HG03039 (cell line): ENCODE results near the gene HBA1.
"Not testable (repeated sequence)": the region's sequence is repeated elsewhere in the genome, so short reads cannot be mapped to it uniquely, and the experiment has no call there.

Experiments
- ATAC-seq: cut with Tn5 transposase; IDR thresholded peaks from one replicate; pipeline ENCODE4 v1.9.1; 2021; ENCODE audit warnings: mild to moderate bottlenecking, moderate library complexity; ENCODE audit not compliant: unreplicated experiment

HBA1 gene

DNA sequence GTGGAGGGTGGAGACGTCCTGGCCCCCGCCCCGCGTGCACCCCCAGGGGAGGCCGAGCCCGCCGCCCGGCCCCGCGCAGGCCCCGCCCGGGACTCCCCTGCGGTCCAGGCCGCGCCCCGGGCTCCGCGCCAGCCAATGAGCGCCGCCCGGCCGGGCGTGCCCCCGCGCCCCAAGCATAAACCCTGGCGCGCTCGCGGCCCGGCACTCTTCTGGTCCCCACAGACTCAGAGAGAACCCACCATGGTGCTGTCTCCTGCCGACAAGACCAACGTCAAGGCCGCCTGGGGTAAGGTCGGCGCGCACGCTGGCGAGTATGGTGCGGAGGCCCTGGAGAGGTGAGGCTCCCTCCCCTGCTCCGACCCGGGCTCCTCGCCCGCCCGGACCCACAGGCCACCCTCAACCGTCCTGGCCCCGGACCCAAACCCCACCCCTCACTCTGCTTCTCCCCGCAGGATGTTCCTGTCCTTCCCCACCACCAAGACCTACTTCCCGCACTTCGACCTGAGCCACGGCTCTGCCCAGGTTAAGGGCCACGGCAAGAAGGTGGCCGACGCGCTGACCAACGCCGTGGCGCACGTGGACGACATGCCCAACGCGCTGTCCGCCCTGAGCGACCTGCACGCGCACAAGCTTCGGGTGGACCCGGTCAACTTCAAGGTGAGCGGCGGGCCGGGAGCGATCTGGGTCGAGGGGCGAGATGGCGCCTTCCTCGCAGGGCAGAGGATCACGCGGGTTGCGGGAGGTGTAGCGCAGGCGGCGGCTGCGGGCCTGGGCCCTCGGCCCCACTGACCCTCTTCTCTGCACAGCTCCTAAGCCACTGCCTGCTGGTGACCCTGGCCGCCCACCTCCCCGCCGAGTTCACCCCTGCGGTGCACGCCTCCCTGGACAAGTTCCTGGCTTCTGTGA is at the start of gene HBA1:
TSS of gene HBA1 (plus strand) at position 204 of the 906 bp plus-strand sequence. CDS start at position 241, 37 bp downstream.
- not testable (repeated sequence) for ATAC-seq

DNA sequence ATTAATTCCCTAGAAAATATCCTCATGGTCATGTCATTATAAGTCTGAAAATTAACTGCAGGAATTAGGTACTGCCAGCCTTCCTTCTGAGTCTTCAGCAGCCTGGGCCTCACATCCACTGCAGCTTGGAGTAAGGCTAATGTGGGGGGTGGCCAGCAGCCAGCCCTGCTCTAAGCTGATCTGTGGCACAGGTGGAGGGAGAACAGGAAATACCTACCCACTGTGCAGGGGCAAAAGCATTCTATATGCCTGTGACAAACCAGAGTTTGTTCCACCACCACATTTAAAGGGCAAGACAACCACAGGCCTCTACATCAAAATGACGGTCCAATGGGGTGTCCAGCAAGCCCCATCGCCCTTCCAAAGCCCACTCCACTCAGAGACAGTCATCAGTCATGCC is 47.4 kb upstream of the HBA1 start:
- ATAC-seq, result no peak

DNA sequence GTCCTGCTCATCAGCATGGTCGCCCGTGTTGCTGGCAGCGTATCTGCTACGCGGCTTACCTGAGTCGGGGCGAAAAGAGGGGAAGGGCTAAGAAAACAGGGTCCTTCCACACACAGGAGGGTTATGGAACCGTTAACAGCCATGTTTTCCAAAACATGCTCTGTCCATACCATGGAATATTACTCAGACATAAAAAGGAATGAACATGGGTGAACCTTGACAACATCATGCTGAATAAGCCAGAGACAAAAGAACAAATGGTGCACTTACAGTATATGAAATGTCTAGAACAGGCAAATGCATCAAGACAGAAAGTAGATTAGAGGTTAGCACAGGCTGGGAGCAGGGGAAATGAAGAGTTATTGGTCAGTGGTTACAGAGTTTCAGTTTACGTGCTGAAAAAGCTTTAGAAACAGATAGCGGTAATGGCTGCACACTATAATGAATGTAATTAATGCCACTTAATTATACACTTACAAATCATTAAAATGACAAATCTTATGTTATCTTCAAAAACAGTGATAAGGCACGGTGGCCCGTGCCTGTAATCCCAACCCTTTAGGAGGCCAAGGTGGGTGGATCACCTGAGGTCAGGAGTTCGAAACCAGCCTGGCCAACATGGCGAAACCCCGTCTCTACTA is 45.8 kb upstream of the HBA1 start:
- ATAC-seq, result no peak

DNA sequence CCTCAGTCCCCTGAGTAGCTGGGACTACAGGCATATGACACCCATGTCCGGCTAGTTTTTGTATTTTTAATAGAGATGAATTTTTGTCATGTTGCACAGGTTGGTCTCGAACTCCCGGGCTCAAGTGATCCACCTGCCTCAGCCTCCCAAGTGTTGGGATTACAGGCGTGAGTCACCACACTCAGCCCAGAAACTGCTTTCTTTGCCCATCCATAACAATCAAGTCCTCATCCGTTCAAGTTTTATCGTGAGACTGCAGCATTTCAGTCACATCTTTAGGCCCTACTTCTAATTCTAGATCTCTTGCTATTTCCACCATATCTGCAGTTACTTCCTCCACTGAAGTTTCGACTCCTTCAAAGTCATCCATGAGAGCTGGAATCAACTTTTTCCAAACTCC is 44.4 kb upstream of the HBA1 start:
- no peak for ATAC-seq

DNA sequence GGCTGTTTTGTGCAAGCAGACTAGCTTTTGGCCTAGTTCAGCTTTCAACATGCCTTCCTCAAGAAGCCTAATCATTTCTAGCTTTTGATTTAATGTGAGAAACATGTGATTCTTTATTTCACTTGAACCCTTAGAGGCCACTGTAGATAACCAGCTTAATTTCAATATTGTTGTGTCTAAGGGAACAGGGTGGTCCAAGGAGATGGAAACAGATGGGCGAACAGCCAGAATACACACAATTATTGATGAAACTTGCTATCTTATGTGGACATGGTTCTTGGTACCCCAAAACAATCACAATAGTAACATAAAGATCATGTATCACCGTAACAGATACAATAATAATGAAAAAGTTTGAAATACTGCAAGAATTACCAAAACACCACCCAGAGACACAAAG is 42.8 kb upstream of the HBA1 start:
- no peak for ATAC-seq

DNA sequence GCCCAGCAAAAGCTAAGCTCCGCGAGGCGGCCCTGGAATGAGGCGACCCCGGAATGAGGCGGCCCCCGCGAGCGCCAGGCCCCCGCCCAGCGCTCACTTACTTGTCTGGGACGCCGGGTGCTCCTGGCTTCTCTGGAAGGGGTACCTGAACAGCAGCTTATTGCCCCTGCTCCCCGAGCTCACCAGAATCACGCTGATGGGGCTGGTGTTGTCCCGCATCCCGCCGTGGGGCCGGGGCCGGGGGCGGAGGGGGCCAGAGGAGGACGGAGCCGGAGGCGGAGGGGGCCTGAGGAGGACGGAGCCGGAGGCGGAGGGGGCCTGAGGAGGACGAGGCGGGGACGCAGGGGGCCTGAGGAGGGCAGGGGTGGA is 38.4 kb upstream of the HBA1 start:
- ATAC-seq, result no peak

DNA sequence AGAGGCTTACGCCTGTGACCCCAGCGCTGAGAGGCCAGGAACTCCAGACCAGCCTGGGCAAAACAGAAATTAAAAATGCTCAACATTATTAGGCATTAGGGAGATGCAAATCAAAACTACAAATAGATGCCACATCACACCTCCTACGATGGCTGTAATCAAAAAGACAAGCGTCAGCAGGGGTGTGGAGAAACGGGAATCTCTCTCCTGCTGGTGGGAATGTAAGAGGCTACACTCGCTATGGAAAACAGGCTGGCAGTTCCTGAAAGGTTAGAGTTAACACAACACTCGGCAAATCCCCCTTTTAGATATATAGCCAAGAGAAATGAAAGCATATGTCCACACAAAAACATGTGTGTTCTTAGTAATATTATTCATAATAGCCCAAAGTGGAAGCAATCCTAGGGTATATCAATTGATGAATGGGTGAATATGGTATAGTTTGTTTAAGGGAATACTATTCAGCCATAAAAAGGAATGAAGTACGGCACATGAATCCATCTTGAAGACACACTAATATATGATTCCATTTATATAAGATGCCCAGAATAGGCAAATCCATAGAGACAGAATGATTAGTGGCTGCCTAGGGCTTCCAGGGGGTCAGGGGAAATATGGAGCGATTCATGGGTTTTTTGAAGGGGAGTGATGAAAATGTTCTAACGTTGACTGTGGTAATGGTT is 36.2 kb upstream of the HBA1 start:
- ATAC-seq, result no peak

DNA sequence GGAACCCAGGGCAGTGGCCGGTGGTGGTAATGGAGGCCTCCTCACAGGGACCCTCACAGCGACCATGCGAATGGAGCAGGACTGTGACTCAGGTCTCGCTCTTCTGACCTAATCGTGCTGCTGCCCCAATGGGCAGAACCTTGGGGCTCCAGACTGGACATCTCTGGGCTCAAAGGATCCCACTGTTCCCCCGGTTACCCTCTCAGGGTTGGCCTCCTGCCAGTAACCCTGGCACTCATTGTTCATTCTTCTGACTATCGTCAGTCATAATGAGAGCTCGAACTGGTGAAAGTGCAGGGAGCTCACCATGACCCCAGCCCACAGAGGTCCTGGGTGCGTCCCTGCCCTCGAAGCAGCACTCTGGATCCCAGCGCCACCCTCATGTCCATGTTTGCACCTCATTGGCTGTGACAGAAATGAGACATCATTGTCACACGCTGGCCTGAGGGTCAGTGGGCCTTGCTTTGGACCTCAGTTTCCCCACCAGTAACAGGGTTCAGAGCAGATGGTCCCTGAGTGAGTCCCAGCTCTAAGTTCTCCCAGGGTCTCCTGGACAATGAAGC is 34.0 kb upstream of the HBA1 start:
- no peak for ATAC-seq

DNA sequence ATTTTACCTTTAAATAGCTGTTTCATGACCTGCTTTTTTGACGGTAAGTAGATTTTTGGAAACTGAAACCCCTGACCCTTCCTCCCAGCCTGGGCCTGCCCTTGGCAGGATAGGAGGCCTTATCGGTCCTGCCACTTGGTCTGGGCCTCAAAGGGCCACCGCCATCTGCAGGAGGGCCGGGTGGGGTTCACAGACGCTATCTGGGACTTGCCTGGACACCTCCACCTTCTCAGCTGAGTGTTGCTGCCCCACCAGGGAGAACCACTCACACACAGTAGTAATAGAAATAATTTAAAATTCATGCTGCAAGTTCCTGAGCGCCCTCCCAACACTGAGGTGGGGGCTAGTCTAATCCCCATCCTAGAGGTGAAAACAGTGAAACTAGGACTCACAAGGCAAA is 33.4 kb upstream of the HBA1 start:
- no peak for ATAC-seq

DNA sequence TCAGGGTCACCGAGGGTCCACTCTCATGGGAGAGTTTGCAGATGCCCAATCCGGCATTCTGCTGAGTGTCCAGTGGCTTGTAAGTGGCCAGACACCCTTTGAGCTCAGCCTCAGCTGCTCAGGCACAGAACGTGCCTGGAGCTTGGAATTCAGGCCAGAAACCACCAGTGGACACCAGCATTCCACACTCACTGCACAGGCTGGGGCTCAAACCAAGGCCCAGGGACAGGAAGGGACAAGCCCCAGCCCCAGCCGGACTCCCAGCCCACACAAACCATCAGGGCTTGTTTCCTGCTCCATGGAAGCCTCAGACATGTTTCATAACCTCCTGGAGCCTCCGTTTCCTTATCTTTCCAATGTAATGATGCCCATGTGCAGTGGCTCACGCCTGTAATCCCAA is 33.0 kb upstream of the HBA1 start:
- no peak for ATAC-seq

DNA sequence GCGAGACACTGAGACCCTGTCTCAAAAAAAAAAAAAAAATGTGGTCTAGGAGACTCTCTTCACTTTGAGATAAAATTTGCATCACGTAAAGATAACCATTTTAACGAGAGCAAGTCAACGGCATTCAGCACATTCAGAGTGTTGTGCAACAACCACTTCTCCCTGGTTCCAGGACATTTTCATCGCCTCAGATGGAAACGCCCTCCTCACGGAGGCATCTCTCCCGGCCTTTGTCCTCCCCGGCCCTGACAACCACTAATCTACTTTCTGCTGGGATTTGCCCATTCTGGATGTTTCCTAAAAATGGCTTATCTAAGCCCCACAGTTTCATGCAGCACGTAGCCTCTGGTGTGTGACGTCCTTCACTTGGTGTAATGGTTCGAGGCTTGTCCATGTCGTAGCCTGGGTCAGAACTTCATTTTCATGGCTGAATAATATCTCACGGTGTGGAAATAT is 31.7 kb upstream of the HBA1 start:
- ATAC-seq, result no peak

DNA sequence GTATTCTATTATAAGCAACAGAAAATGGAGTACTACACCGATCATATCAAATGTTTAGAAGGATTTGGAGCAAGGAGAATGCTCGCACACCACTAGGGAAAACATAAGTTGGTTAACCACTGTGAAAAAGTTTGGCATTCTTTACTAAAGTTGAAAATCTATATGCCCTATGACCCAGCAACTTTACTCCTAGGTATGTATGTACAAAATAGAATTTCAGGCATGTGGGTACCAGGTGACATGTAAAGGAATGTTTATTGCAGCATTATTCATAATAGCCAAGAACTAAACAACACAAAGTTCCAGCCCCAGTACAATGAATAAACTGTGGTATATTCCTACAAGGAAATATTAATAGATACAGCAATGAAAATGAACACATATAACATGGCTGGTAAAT is 29.8 kb upstream of the HBA1 start:
- no peak for ATAC-seq

DNA sequence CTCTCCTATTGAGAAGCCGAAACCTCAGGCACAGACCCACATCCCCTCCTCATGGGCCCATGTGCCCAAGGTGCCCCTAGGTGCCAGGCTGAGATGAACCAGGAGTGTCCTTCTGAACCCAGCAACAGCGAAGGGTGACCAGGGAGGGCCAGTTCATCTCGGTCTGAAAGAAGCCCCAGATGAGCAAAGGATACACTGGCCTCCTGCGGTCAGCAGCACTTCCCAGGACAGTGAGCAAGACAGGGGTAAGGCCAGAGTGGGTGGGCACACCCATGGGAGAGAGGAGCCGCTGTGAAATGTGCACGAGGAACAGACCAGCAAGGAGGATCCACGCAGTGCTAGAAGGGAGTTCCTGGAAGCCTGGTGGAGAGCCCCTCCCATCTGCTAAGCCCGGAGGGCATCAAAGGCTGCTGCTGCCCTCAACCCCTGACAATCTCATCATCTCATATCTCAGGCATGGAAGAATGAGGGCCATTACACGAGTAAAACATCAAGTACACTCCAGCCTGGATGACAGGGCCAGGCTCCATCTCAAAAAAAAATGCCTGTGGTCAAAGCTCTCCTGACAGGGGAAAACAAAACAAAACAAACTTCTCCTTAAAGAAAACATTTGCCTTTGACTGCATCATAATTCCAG is 27.3 kb upstream of the HBA1 start:
- no peak for ATAC-seq

DNA sequence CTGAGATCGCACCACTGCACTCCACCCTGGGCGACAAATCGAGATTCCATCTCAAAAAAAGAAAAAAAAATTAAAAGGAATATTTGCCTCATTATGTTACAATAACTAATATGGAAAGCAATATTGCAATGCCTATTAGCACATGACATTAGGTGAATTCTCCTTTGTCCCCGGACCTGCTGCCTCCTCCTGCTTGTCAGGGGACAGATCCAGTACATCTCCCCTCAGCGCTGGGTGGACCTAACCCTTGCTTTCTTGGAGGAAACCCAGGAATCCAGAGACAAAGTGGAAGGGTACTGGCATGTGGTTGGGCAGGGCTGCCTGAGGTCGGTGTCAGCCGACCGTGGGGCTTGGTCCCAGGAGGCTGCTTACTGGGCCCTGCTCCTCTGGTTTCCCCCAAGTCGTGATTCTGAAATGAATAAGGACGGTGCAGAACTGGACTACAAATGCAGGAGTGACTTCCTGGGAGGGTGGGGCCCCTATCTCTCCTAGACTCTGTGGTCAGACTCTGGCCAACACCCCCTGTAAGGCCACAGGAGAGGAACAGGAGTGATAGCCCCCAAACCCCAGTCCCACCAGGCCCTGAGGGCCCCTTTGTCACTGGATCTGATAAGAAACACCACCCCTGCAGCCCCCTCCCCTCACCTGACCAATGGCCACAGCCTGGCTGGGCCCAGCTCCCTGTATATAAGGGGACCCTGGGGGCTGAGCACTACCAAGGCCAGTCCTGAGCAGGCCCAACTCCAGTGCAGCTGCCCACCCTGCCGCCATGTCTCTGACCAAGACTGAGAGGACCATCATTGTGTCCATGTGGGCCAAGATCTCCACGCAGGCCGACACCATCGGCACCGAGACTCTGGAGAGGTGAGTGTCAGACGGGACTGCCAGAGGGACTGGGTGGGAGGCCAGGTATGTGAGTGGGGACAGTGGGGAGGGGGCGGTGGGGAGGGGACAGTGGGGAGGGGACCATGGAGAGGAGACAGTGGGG is 24.0 kb upstream of the HBA1 start, which contains the start of gene HBZ:
TSS of gene HBZ (plus strand) at position 504 of the 988 bp plus-strand sequence. CDS start at position 770, 266 bp downstream.
- ATAC-seq, result no peak

DNA sequence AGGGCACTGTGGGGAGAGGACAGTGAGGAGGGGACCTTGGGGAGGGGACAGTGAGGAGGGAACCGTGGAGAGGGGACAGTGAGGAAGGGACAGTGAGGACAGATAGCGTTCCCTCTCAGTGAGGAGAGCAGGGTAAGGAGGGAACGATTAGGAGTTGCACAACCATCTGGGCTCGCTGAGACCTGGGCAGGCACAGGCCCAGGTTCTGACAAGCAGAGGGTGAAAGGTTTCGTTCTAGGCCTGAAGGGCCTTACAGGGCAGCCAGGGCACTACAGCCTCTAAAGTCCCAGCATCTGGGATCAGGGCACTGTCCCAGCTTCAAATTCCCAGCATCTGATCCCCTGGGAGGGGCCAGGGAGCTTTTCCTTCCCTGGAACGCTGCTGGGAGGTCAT is 23.4 kb upstream of the HBA1 start:
- ATAC-seq, result not testable (repeated sequence)

DNA sequence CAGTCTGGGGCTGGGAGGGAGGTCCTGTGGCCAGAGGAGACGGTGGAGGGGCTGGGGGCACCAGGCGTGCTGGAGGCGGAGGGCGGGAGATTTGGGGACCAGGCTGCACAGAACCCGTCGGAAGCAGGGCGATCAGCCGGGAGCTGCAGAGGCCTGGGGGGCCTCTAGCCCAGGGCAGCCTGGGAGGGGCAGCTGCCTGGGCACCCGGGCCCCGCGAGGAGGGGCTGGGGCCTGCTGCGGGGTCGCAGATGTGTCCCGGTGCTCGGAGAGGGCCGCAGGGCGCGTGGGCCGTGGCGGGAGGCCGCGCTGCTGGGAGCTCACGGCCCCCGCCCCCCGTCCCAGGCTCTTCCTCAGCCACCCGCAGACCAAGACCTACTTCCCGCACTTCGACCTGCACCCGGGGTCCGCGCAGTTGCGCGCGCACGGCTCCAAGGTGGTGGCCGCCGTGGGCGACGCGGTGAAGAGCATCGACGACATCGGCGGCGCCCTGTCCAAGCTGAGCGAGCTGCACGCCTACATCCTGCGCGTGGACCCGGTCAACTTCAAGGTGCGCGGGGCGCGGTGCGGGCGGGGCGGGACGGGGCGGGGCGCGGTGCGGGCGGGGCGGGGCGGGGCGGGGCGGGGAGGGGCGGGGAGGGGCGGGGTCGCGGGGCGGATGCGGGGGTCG is 22.8 kb upstream of the HBA1 start:
- not testable (repeated sequence) for ATAC-seq

DNA sequence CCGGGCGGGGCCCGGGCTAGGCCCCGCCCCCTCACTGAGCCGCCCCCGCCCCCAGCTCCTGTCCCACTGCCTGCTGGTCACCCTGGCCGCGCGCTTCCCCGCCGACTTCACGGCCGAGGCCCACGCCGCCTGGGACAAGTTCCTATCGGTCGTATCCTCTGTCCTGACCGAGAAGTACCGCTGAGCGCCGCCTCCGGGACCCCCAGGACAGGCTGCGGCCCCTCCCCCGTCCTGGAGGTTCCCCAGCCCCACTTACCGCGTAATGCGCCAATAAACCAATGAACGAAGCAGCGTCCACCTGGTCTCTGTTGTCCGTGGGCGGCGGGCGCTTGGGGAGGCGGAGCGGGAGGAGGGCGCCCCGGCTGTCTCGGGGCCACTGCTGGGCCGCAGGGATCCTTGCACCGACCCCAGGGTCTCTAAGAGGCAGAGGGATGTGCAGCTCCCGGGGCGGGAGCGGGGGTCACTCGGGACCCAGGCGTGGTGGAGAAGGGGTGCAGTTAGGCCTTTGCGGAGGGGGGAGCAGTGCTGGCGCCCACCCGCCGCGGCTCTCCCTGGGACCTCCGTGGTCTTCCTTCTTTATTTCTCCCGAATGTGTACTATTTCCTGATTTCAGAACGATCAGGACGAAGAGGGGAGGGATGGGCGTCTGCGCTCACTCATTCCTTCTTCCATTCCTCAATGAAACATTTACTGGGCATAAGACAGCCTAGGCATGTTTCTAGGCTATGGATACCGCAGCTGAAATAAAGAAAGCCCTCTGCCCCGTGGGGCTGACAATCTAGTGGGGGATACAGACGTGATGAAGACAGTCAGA is 22.1 kb upstream of the HBA1 start:
- ATAC-seq, result no peak

DNA sequence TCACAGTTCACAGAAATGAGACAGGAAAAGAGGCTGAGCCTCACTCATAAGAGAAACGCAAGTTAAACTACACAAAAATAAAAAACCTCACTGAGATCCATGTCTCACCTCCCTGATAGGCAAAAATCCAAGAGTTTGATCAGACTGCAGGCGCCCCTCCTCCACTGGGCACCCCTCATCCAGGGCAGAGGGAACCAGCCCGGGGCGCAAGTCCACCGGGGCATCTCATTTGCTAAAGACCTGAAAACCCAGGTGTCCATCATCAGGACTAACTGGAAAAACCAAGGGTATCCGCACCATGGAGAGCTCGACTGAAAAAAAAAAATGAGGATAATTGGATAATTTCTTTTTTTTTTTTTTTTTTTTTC is 21.5 kb upstream of the HBA1 start:
- no peak for ATAC-seq
